CD4-positive, alpha-beta T cell (primary cell): ENCODE data around the gene CCDC24. TPM values are rescaled to one million over a fixed set of nuclear protein-coding genes. Genes with fewer than 3 reads are reported as not detected.

ENCODE experiments used
- ATAC-seq: fragments of 200-7000 bp; cut with Tn5 transposase; one replicate; pipeline ENCODE4 v1.10.0; 2022; ENCODE audit warnings: mild to moderate bottlenecking; ENCODE audit not compliant: poor library complexity
- CTCF ChIA-PET: fragments of 350-600 bp; sonication (Branson Sonifier 250); formaldehyde crosslinking; loops from one replicate; lab custom pipeline; 2021; ENCODE audit warnings: antibody characterized with exemption, inconsistent platforms; lab: Charles Lee
- POLR2A ChIA-PET: fragments of 350-600 bp; sonication (Branson Sonifier 250); formaldehyde crosslinking; loops from one replicate; lab custom pipeline; 2021; ENCODE audit warnings: antibody characterized with exemption, inconsistent platforms; lab: Charles Lee
- DNase-seq, 14 experiments: peaks; one replicate each; pipeline ENCODE4 v3.0.0-alpha.2; 2013 to 2020; ENCODE audit warnings: mixed read lengths in 2 of 14
- H3K27ac ChIP-seq, 2 donors: one replicate each; pipeline versions ENCODE4 v1.5.1 to v1.7.0; 2013; ENCODE audit warnings: low read length in 2 of 2, low read depth in 1 of 2, mild to moderate bottlenecking in 1 of 2
- H3K27me3 ChIP-seq, 2 experiments: 1 replicate in 1 of 2; 2 replicates in 1 of 2; pipeline versions ENCODE4 v1.6.1 to v1.7.0; 2013; ENCODE audit warnings: low read length in 2 of 2, control low read depth in 1 of 2, mild to moderate bottlenecking in 1 of 2, moderate library complexity in 1 of 2; ENCODE audit not compliant: insufficient read depth in 2 of 2, control insufficient read depth in 1 of 2
- H3K36me3 ChIP-seq: one replicate; pipeline ENCODE4 v1.6.1; 2013; ENCODE audit warnings: low read length, control low read depth; ENCODE audit not compliant: insufficient read depth
- H3K4me1 ChIP-seq: one replicate; pipeline ENCODE4 v1.6.1; 2013; ENCODE audit warnings: low read length, control low read depth; ENCODE audit not compliant: insufficient read depth
- H3K4me3 ChIP-seq: one replicate; pipeline ENCODE4 v1.5.1; 2013; ENCODE audit warnings: mild to moderate bottlenecking, low read length, moderate library complexity
- H3K9me3 ChIP-seq, 2 experiments: 1 replicate in 1 of 2; 2 replicates in 1 of 2; pipeline versions ENCODE4 v1.6.1 to v1.7.0; 2013; ENCODE audit warnings: low read length in 2 of 2, mild to moderate bottlenecking in 2 of 2, control low read depth in 1 of 2, moderate library complexity in 1 of 2; ENCODE audit not compliant: control insufficient read depth in 1 of 2, insufficient read depth in 1 of 2
- H3K27ac Mint-ChIP-seq: one replicate; pipeline ENCODE4 v1.8.0; 2020; ENCODE audit warnings: mixed read lengths
- H3K27me3 Mint-ChIP-seq: one replicate; pipeline ENCODE4 v1.8.0; 2021; ENCODE audit warnings: mixed read lengths
- H3K36me3 Mint-ChIP-seq: one replicate; pipeline ENCODE4 v1.8.0; 2021; ENCODE audit warnings: low read depth, mixed read lengths
- H3K4me1 Mint-ChIP-seq: one replicate; pipeline ENCODE4 v1.8.0; 2021; ENCODE audit warnings: low read depth, mixed read lengths
- H3K4me3 Mint-ChIP-seq: one replicate; pipeline ENCODE4 v1.8.0; 2020; ENCODE audit warnings: mild to moderate bottlenecking, mixed read lengths
- H3K9me3 Mint-ChIP-seq: one replicate; pipeline ENCODE4 v1.8.0; 2020; ENCODE audit warnings: mixed read lengths
- intact Hi-C, 2 experiments: fragments of 100-400 bp; cut with DNase I in 1 of 2; cut with micrococcal nuclease in 1 of 2; formaldehyde crosslinking; loops; one replicate each; pipeline versions ENCODE4 v1.15.1 to v1.9.0; 2023 to 2025; cut with DNase I, micrococcal nuclease
- total RNA-seq, 174 experiments: library from RNA in 2 of 174; stranded (reverse) in 2 of 174; gene quantifications; one replicate each; pipeline ENCODE4 v1.2.3 and lab custom pipeline; 2021 to 2026
- TF ChIP-seq, protein P1 (sequence below): fragments of 200-600 bp; IDR thresholded peaks from one replicate; pipeline ENCODE4 v1.8.0; 2022; ENCODE audit warnings: antibody characterized with exemption, mild to moderate bottlenecking

Gene CCDC24
- total RNA-seq, 2 experiments from 2014 or later = 0.98 to 1.4 TPM

DNA sequence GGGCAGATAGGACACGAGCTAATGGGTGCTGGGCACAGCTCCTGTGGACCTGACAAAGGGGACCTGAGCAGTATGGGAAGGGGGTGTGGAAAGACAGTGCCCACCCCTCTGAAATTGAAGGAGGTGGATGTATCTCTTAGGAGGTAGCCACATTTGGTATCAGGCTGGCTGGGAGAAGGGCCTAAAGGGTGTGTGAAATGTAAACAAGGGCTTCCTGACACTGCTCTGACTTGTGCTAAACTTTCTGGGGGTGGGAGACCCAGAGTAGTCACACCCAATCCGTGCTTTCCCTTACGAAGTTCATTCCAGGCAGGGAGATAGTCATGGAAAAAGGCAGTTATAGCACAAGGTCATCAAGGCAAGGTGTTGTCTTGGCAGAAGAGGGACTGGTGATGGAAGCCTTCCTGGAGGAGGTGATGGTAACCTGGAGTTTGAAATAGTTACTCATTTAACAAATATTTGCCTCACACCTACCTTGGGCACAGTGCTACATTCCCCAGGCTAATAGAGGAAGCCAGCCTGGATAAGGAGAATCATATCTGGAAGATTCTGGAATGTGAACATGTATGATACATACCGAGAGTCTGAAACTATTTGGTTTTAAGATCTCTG is 5.3 kb upstream of the CCDC24 start:
- DNase-seq (no peak), ATAC-seq (no peak)
- Histone ChIP-seq H3K36me3 (no peaks in the 10 kb centered on the region), H3K27me3 (no peaks in the 10 kb centered on the region), H3K9me3 (no peaks in the 10 kb centered on the region), H3K4me3 (no peak overlapping the region), H3K4me1 (peaks cover 4% of the 10 kb centered on the region), H3K27ac (no peak overlapping the region)
- no peaks in the 10 kb centered on the region for H3K4me1 Mint-ChIP-seq
- intact Hi-C loops = no loop called here
- H3K27ac Mint-ChIP-seq = no peak overlapping the region
- H3K36me3 Mint-ChIP-seq = no peaks in the 10 kb centered on the region
- no peaks in the 10 kb centered on the region for H3K27me3 Mint-ChIP-seq
- CTCF ChIA-PET = no interaction called here
- no peaks in the 10 kb centered on the region for H3K9me3 Mint-ChIP-seq
- no peak overlapping the region for H3K4me3 Mint-ChIP-seq
- TF ChIP-seq, protein P1, sequence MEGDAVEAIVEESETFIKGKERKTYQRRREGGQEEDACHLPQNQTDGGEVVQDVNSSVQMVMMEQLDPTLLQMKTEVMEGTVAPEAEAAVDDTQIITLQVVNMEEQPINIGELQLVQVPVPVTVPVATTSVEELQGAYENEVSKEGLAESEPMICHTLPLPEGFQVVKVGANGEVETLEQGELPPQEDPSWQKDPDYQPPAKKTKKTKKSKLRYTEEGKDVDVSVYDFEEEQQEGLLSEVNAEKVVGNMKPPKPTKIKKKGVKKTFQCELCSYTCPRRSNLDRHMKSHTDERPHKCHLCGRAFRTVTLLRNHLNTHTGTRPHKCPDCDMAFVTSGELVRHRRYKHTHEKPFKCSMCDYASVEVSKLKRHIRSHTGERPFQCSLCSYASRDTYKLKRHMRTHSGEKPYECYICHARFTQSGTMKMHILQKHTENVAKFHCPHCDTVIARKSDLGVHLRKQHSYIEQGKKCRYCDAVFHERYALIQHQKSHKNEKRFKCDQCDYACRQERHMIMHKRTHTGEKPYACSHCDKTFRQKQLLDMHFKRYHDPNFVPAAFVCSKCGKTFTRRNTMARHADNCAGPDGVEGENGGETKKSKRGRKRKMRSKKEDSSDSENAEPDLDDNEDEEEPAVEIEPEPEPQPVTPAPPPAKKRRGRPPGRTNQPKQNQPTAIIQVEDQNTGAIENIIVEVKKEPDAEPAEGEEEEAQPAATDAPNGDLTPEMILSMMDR = no peak
- POLR2A ChIA-PET = no interaction called here

DNA sequence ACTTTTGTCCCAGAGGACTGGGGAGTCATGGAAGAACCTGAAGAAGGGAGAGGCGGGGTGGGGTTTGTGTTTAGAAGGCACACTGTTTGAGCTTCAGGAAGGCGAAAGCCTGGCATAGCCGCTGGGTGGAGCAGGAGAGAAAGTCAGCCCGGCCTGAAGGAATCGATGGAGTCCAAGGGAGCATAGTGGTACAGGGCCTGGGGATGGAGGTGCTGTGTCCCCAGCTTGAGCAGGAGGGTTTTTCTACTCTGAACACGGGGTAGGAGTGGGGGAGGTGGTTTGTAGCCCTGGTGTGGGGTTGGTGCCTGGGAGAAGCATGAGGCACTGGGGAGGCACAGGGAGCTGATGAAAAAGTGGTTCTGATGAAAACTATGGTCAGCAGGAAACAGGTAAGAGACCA is 4.7 kb upstream of the CCDC24 start:
- TF ChIP-seq, protein P1 = no peak
- Mint-ChIP-seq H3K4me1 (peaks cover 5% of the 10 kb centered on the region), H3K27me3 (no peaks in the 10 kb centered on the region), H3K36me3 (no peaks in the 10 kb centered on the region), H3K4me3 (peak overlapping the region; percentile 7), H3K27ac (no peak overlapping the region), H3K9me3 (no peaks in the 10 kb centered on the region)
- POLR2A ChIA-PET = interaction anchor here (1.2 kb wide), 1 partner anchor 11 kb away, joined by 5 read pairs; the partner anchor contains the start of gene ATP6V0B
- H3K9me3 ChIP-seq = no peaks in the 10 kb centered on the region
- no peak overlapping the region for H3K4me3 ChIP-seq
- no peaks in the 10 kb centered on the region for H3K36me3 ChIP-seq
- DNase-seq = no peak
- no peak for ATAC-seq
- peaks cover 8% of the 10 kb centered on the region for H3K4me1 ChIP-seq
- no peak overlapping the region for H3K27ac ChIP-seq
- intact Hi-C loops = no loop called here
- no peaks in the 10 kb centered on the region for H3K27me3 ChIP-seq
- CTCF ChIA-PET = no interaction called here

DNA sequence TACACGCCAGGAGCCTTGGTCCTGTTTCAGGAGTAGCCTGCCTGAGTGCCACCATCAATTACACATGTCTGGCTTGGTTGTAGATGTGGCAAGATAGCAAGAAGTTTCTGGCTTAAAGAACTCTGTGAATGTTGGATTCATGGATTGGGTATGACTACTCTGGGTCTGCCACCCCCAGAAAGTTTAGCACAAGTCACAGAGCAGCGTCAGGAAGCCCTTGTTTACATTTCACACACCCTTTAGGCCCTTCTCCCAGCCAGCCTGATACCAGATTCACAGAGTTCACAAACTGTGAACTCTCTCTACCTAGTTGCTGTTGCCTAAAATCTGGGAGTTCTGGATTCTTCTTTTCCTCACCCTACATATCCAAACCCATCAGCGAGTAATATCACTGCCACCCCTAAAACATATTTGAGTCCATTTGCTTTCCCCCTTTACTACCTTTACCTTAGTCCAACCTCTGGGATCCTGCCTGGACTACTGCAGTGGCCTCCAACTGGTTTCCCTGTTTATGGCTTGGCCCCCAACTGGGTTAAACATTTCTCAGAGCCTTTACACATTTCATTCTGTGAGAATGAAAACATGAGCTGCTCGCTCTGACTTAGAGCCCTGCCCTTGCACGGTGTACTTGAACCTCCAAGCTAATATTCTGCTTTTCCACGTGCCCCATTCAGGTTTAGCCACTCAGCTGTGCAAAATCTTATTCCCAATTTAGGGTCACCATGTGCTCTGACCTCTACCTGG is 4.1 kb upstream of the CCDC24 start:
- no peaks in the 10 kb centered on the region for H3K9me3 ChIP-seq
- ATAC-seq = no peak
- Mint-ChIP-seq H3K27ac (no peak overlapping the region), H3K4me1 (peaks cover 10% of the 10 kb centered on the region), H3K36me3 (no peaks in the 10 kb centered on the region), H3K4me3 (no peak overlapping the region), H3K27me3 (no peaks in the 10 kb centered on the region), H3K9me3 (no peaks in the 10 kb centered on the region)
- TF ChIP-seq, protein P1 = no peak
- ChIA-PET POLR2A (interaction anchor here (1.2 kb wide), 1 partner anchor 12 kb away, joined by 5 read pairs; the partner anchor contains the start of gene ATP6V0B), CTCF (no interaction called here)
- no peak overlapping the region for H3K4me3 ChIP-seq
- peaks cover 14% of the 10 kb centered on the region for H3K4me1 ChIP-seq
- no peak for DNase-seq
- no peak overlapping the region for H3K27ac ChIP-seq
- intact Hi-C loops = no loop called here
- no peaks in the 10 kb centered on the region for H3K27me3 ChIP-seq
- no peaks in the 10 kb centered on the region for H3K36me3 ChIP-seq
